ENCODE results near the gene ADCY2.

ADCY2 gene

GRCh38 chr5:7779019-7780005 is 383.4 kb downstream of the ADCY2 start:
- Histone ChIP-seq H3K27me3 (ENCODE audit: insufficient read depth, insufficient read length) (no peaks in the 10 kb centered on the region), H3K9me3 (ENCODE audit: insufficient read depth, low read length) (no peaks in the 10 kb centered on the region), H3K4me3 (ENCODE audit: insufficient read length, low read depth) (no peak overlapping the region), H3K4me1 (ENCODE audit: insufficient read depth, insufficient read length) (no peaks in the 10 kb centered on the region), H3K9ac (ENCODE audit: insufficient read length, low read depth) (no peak overlapping the region), H3K36me3 (ENCODE audit: insufficient read depth, insufficient read length, low read length) (no peaks in the 10 kb centered on the region)
- DNase-seq (ENCODE audit: low read depth, low spot score) = no peak
- TF ChIP-seq SUZ12 (IDR thresholded peaks at IDR 0.05; ENCODE audit: extremely low read depth, insufficient read depth, insufficient read length) = no peak
- TF ChIP-seq YY1 (IDR thresholded peaks at IDR 0.05; ENCODE audit: insufficient read depth, insufficient read length) = no peak
- no peak for TF ChIP-seq ZNF274 (IDR thresholded peaks at IDR 0.05; ENCODE audit: low read depth, low read length)

DNA sequence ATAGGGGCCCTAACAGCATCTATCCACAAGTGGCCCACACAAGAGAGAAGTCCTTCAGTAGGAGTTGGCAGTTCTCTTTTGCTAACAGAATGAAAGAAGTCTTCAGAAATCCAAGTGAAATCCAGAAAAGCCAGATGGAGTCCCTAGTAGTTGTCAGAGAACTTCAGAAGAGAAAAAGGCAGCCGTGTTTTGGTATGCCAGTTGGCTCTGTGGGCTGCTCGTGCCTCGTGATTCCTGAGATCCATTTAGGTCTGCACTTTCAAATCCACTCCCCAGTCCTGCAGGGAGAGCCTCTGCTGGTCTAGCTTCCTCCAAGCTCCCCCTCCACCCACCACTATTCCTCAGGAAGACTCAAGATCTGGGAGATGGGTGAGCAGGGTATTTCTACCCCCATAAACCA is 386.0 kb downstream of the ADCY2 start:
- TF ChIP-seq YY1 (IDR thresholded peaks at IDR 0.05; ENCODE audit: insufficient read depth, insufficient read length) = no peak
- H3K9ac ChIP-seq (ENCODE audit: insufficient read length, low read depth) = no peak overlapping the region
- no peaks in the 10 kb centered on the region for H3K4me1 ChIP-seq (ENCODE audit: insufficient read depth, insufficient read length)
- no peaks in the 10 kb centered on the region for H3K36me3 ChIP-seq (ENCODE audit: insufficient read depth, insufficient read length, low read length)
- no peak for DNase-seq (ENCODE audit: low read depth, low spot score)
- H3K27me3 ChIP-seq (ENCODE audit: insufficient read depth, insufficient read length) = no peaks in the 10 kb centered on the region
- no peaks in the 10 kb centered on the region for H3K9me3 ChIP-seq (ENCODE audit: insufficient read depth, low read length)
- H3K4me3 ChIP-seq (ENCODE audit: insufficient read length, low read depth) = no peak overlapping the region

- TF ChIP-seq YY1 (IDR thresholded peaks at IDR 0.05; ENCODE audit: insufficient read depth, insufficient read length) (no peak), SUZ12 (IDR thresholded peaks at IDR 0.05; ENCODE audit: extremely low read depth, insufficient read depth, insufficient read length) (no peak), ZNF274 (IDR thresholded peaks at IDR 0.05; ENCODE audit: low read depth, low read length) (no peak)
- Histone ChIP-seq H3K9ac (ENCODE audit: insufficient read length, low read depth) (no peak overlapping the region), H3K27me3 (ENCODE audit: insufficient read depth, insufficient read length) (no peaks in the 10 kb centered on the region)
Measured at GRCh38 chr5:7784683-7785380, 388.9 kb downstream of the ADCY2 start.

DNA sequence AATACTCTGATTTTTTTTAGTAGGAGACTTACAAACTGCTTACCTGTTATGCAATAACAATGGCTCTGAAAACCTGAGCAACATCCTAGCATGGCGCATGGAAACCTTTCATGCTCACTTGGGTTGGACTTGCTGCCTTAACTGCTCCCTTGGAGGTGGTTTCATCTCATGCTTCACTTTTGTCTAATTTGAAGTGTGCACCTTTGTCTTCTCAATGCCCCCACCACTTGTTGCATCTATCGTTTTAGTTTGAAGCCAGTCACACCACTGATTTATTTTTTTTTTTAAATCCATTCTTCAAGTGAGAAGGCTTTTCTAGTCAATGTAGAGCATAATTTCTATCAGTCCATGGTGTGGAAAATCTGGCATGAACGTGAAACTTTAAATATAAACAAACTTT is 391.8 kb downstream of the ADCY2 start:
- no peak for TF ChIP-seq YY1 (IDR thresholded peaks at IDR 0.05; ENCODE audit: insufficient read depth, insufficient read length)
- Histone ChIP-seq H3K9me3 (ENCODE audit: insufficient read depth, low read length) (no peaks in the 10 kb centered on the region), H3K9ac (ENCODE audit: insufficient read length, low read depth) (no peak overlapping the region), H3K27me3 (ENCODE audit: insufficient read depth, insufficient read length) (no peaks in the 10 kb centered on the region), H3K4me3 (ENCODE audit: insufficient read length, low read depth) (no peak overlapping the region), H3K36me3 (ENCODE audit: insufficient read depth, insufficient read length, low read length) (peaks cover 3% of the 10 kb centered on the region), H3K4me1 (ENCODE audit: insufficient read depth, insufficient read length) (no peaks in the 10 kb centered on the region)
- DNase-seq (ENCODE audit: low read depth, low spot score) = no peak

More at GRCh38 chr5:7784683-7785380, 388.9 kb downstream of the ADCY2 start:
- DNase-seq (ENCODE audit: low read depth, low spot score) = no peak
- no peaks in the 10 kb centered on the region for H3K4me1 ChIP-seq (ENCODE audit: insufficient read depth, insufficient read length)
- H3K4me3 ChIP-seq (ENCODE audit: insufficient read length, low read depth) = no peak overlapping the region
- no peaks in the 10 kb centered on the region for H3K9me3 ChIP-seq (ENCODE audit: insufficient read depth, low read length)
- no peaks in the 10 kb centered on the region for H3K36me3 ChIP-seq (ENCODE audit: insufficient read depth, insufficient read length, low read length)

DNA sequence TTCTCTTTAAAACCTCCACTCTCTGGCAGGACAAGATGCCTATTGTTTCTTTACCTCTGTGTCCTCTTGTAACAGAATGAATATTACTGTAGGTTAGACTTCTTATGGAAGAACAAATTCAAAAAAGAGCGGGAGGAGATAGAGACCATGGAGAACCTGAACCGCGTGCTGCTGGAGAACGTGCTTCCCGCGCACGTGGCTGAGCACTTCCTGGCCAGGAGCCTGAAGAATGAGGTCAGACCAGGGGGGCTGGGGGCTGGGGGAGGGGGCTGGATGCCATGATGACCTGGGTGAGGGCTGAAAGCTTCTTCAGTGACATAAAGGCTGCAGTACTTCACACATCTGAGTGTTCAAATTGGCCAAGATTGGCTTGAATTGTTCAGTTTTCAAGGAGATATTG is 393.6 kb downstream of the ADCY2 start:
- no peak for TF ChIP-seq ZNF274 (IDR thresholded peaks at IDR 0.05; ENCODE audit: low read depth, low read length)
- no peak for TF ChIP-seq YY1 (IDR thresholded peaks at IDR 0.05; ENCODE audit: insufficient read depth, insufficient read length)
- H3K9me3 ChIP-seq (ENCODE audit: insufficient read depth, low read length) = no peaks in the 10 kb centered on the region
- H3K27me3 ChIP-seq (ENCODE audit: insufficient read depth, insufficient read length) = no peaks in the 10 kb centered on the region
- H3K36me3 ChIP-seq (ENCODE audit: insufficient read depth, insufficient read length, low read length) = peaks cover 5% of the 10 kb centered on the region
- H3K4me1 ChIP-seq (ENCODE audit: insufficient read depth, insufficient read length) = peaks cover 2% of the 10 kb centered on the region
- no peak overlapping the region for H3K4me3 ChIP-seq (ENCODE audit: insufficient read length, low read depth)
- DNase-seq (ENCODE audit: low read depth, low spot score) = no peak
- H3K9ac ChIP-seq (ENCODE audit: insufficient read length, low read depth) = no peak overlapping the region

- H3K4me3 ChIP-seq (ENCODE audit: insufficient read length, low read depth) = no peak overlapping the region
- TF ChIP-seq ZNF274 (IDR thresholded peaks at IDR 0.05; ENCODE audit: low read depth, low read length) (no peak), YY1 (IDR thresholded peaks at IDR 0.05; ENCODE audit: insufficient read depth, insufficient read length) (no peak), SUZ12 (IDR thresholded peaks at IDR 0.05; ENCODE audit: extremely low read depth, insufficient read depth, insufficient read length) (no peak)
- H3K9me3 ChIP-seq (ENCODE audit: insufficient read depth, low read length) = no peaks in the 10 kb centered on the region
- H3K36me3 ChIP-seq (ENCODE audit: insufficient read depth, insufficient read length, low read length) = peaks cover 5% of the 10 kb centered on the region
- H3K9ac ChIP-seq (ENCODE audit: insufficient read length, low read depth) = no peak overlapping the region
- no peaks in the 10 kb centered on the region for H3K27me3 ChIP-seq (ENCODE audit: insufficient read depth, insufficient read length)
- DNase-seq (ENCODE audit: low read depth, low spot score) = no peak
- H3K4me1 ChIP-seq (ENCODE audit: insufficient read depth, insufficient read length) = peaks cover 2% of the 10 kb centered on the region
Measured at GRCh38 chr5:7793895-7794294, 398.0 kb downstream of the ADCY2 start.

- Histone ChIP-seq H3K4me1 (ENCODE audit: insufficient read depth, insufficient read length) (peaks cover 2% of the 10 kb centered on the region), H3K9ac (ENCODE audit: insufficient read length, low read depth) (no peak overlapping the region), H3K4me3 (ENCODE audit: insufficient read length, low read depth) (no peak overlapping the region), H3K27me3 (ENCODE audit: insufficient read depth, insufficient read length) (no peaks in the 10 kb centered on the region), H3K36me3 (ENCODE audit: insufficient read depth, insufficient read length, low read length) (peaks cover 5% of the 10 kb centered on the region), H3K9me3 (ENCODE audit: insufficient read depth, low read length) (no peaks in the 10 kb centered on the region)
- no peak for TF ChIP-seq SUZ12 (IDR thresholded peaks at IDR 0.05; ENCODE audit: extremely low read depth, insufficient read depth, insufficient read length)
- no peak for TF ChIP-seq ZNF274 (IDR thresholded peaks at IDR 0.05; ENCODE audit: low read depth, low read length)
- TF ChIP-seq YY1 (IDR thresholded peaks at IDR 0.05; ENCODE audit: insufficient read depth, insufficient read length) = no peak
- DNase-seq (ENCODE audit: low read depth, low spot score) = no peak
Measured at GRCh38 chr5:7794311-7794710, 398.4 kb downstream of the ADCY2 start.
